ENCODE measurements around the gene SMIM21. TPM values are rescaled to one million over a fixed set of nuclear protein-coding genes. Genes with fewer than 3 reads are reported as not detected.

The SMIM21 gene
- total RNA-seq, 3 donors from 2014 or later (not counting 1 experiment from before 2014, with no cell fraction given): not detected

GRCh38 chr18:75455249-75456198 lies 28.0 kb upstream of the SMIM21 start:
- intact Hi-C loops (cut with micrococcal nuclease): no loop called here
- Mint-ChIP-seq H3K27ac (no peak overlapping the region), H3K4me3 (peak overlapping the region; percentile 45), H3K36me3 (no peaks in the 10 kb centered on the region), H3K9me3 (no peaks in the 10 kb centered on the region), H3K4me1 (peaks cover 0 to 4% of the 10 kb centered on the region in 2 donors), H3K27me3 (ENCODE audit: low read depth in 2 of 2) (peaks cover 42 to 80% of the 10 kb centered on the region in 2 donors)
- no peak for TF ChIP-seq CTCF (IDR thresholded peaks at IDR 0.05)
- Histone ChIP-seq H3K36me3 (ENCODE audit: control insufficient read depth, insufficient read depth, low read length) (no peaks in the 10 kb centered on the region), H3K27me3 (ENCODE audit: control insufficient read depth, insufficient read depth, low read length) (peaks cover 25% of the 10 kb centered on the region), H3K4me3 (ENCODE audit: low read length) (no peak overlapping the region), H3K4me1 (ENCODE audit: control insufficient read depth, insufficient read depth, low read length) (peaks cover 7% of the 10 kb centered on the region), H3K9me3 (ENCODE audit: control insufficient read depth, insufficient read depth, low read length) (no peaks in the 10 kb centered on the region), H3K27ac (ENCODE audit: low read length) (no peak overlapping the region)
- WGBS (ENCODE audit: insufficient coverage): 13% methylated on average over 84 of the region's 84 CpGs
- DNase-seq (no peak), ATAC-seq (peak; percentile 21 to 45 (median 26))

GRCh38 chr18:75454022-75454795 lies 26.7 kb upstream of the SMIM21 start:
- intact Hi-C loops (cut with micrococcal nuclease): no loop called here
- no peak overlapping the region for H3K27ac Mint-ChIP-seq
- peaks cover 0 to 4% of the 10 kb centered on the region in 2 donors for H3K4me1 Mint-ChIP-seq
- Histone ChIP-seq H3K27ac (ENCODE audit: low read length) (no peak overlapping the region), H3K4me3 (ENCODE audit: low read length) (no peak overlapping the region), H3K9me3 (ENCODE audit: control insufficient read depth, insufficient read depth, low read length) (no peaks in the 10 kb centered on the region), H3K27me3 (ENCODE audit: control insufficient read depth, insufficient read depth, low read length) (peaks cover 25% of the 10 kb centered on the region), H3K4me1 (ENCODE audit: control insufficient read depth, insufficient read depth, low read length) (peaks cover 7% of the 10 kb centered on the region), H3K36me3 (ENCODE audit: control insufficient read depth, insufficient read depth, low read length) (no peaks in the 10 kb centered on the region)
- H3K27me3 Mint-ChIP-seq (ENCODE audit: low read depth in 2 of 2): peaks cover 48 to 84% of the 10 kb centered on the region in 2 donors
- H3K4me3 Mint-ChIP-seq: no peak overlapping the region
- no peak for TF ChIP-seq CTCF (IDR thresholded peaks at IDR 0.05)
- no peaks in the 10 kb centered on the region for H3K9me3 Mint-ChIP-seq
- 86% methylated on average over 12 of the region's 14 CpGs for WGBS (ENCODE audit: insufficient coverage)
- DNase-seq (no peak), ATAC-seq (no peak)
- no peaks in the 10 kb centered on the region for H3K36me3 Mint-ChIP-seq

GRCh38 chr18:75450906-75451305 lies 23.4 kb upstream of the SMIM21 start:
- H3K4me3 ChIP-seq (ENCODE audit: low read length): no peak overlapping the region
- H3K36me3 ChIP-seq (ENCODE audit: control insufficient read depth, insufficient read depth, low read length): no peaks in the 10 kb centered on the region
- Mint-ChIP-seq H3K4me3 (no peak overlapping the region), H3K27me3 (ENCODE audit: low read depth in 2 of 2) (peaks cover 38 to 70% of the 10 kb centered on the region in 2 donors), H3K27ac (no peak overlapping the region), H3K4me1 (peaks cover 0 to 4% of the 10 kb centered on the region in 2 donors), H3K36me3 (no peaks in the 10 kb centered on the region), H3K9me3 (no peaks in the 10 kb centered on the region)
- no peak for TF ChIP-seq CTCF (IDR thresholded peaks at IDR 0.05)
- H3K27ac ChIP-seq (ENCODE audit: low read length): no peak overlapping the region
- WGBS (ENCODE audit: insufficient coverage): 84% methylated on average over 2 of the region's 3 CpGs
- no peaks in the 10 kb centered on the region for H3K9me3 ChIP-seq (ENCODE audit: control insufficient read depth, insufficient read depth, low read length)
- DNase-seq (no peak), ATAC-seq (no peak)
- peaks cover 2% of the 10 kb centered on the region for H3K4me1 ChIP-seq (ENCODE audit: control insufficient read depth, insufficient read depth, low read length)
- intact Hi-C loops (cut with micrococcal nuclease): no loop called here
- peaks cover 13% of the 10 kb centered on the region for H3K27me3 ChIP-seq (ENCODE audit: control insufficient read depth, insufficient read depth, low read length)
